ENCODE results near the gene IFRD1. TPM values are rescaled to one million over a fixed set of nuclear protein-coding genes. Genes with fewer than 3 reads are reported as not detected.
A peak's percentile ranks its signal among the peaks of the same experiment; 100 is the strongest.

The IFRD1 gene
- total RNA-seq: 10 to 100 TPM; 53.5 to 55.1 TPM

GRCh38 chr7:112449902-112450806 is at the start of gene IFRD1:
Gene IFRD1, plus strand, starts transcription at chr7:112450460. Its CDS starts 229 bp downstream, at chr7:112450689.
- H3K36me3 Mint-ChIP-seq: peaks cover 12% of the 10 kb centered on the region
- H3K4me3 Mint-ChIP-seq: peak within 1 kb of the TSS; percentile 97
- no peaks in the 10 kb centered on the region for H3K27me3 Mint-ChIP-seq
- peak; percentile 95 for DNase-seq
- H3K9me3 Mint-ChIP-seq: no peaks in the 10 kb centered on the region
- H3K27ac Mint-ChIP-seq: peak within 1 kb of the TSS; percentile 99
- peaks cover 38% of the 10 kb centered on the region for H3K4me1 Mint-ChIP-seq

GRCh38 chr7:112404321-112404720 is 45.9 kb upstream of the IFRD1 start:
- no peak for DNase-seq
- Mint-ChIP-seq H3K4me3 (no peak overlapping the region), H3K9me3 (no peaks in the 10 kb centered on the region), H3K4me1 (peaks cover under 1% of the 10 kb centered on the region), H3K27ac (no peak overlapping the region), H3K36me3 (no peaks in the 10 kb centered on the region), H3K27me3 (no peaks in the 10 kb centered on the region)

DNA sequence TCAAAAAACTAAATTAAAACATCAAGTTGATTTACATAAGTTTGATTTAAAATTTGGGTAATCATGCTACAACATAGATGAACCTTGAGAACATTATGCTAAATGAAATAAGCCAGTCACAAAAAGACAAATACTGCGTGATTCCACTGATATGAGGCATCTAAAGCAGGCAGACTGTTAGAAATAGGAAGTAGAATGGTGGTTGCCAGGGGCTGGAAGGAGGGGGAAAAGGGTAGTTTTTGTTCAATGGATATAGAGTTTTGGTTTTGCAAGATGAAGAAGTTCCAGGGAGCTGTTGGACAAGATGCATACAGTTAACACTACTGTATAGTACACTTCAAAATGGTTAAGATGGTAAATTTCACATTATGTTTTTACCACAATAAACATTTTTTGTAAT is 45.0 kb upstream of the IFRD1 start:
- DNase-seq: no peak
- Mint-ChIP-seq H3K27ac (no peak overlapping the region), H3K4me1 (no peaks in the 10 kb centered on the region), H3K9me3 (no peaks in the 10 kb centered on the region), H3K36me3 (no peaks in the 10 kb centered on the region), H3K4me3 (no peak overlapping the region), H3K27me3 (no peaks in the 10 kb centered on the region)

- no peak for DNase-seq
- no peak overlapping the region for H3K4me3 Mint-ChIP-seq
- H3K27ac Mint-ChIP-seq: no peak overlapping the region
- H3K36me3 Mint-ChIP-seq: no peaks in the 10 kb centered on the region
- H3K9me3 Mint-ChIP-seq: no peaks in the 10 kb centered on the region
- H3K4me1 Mint-ChIP-seq: no peaks in the 10 kb centered on the region
- H3K27me3 Mint-ChIP-seq: peaks cover 3% of the 10 kb centered on the region
These were observed 43.0 kb upstream of the IFRD1 start for GRCh38 chr7:112407261-112407660.

DNA sequence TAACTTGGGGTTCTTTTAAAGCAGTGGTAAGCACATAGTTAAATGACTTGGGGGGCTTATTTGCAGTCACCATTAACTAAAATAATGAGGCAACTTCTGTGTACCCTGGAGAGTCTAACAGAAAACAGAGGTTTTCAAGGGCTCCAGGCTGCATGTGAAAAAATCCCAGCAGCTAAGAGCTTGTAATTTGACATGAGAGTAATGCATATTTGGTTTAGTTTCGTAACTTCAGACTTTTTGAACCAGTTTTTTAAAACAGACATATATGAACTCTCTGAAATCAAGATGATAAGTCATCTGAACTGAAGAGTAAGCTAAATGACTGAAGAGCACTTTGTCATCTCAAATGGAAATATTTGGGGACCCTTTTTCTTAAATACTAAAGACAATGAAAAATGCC is 40.2 kb upstream of the IFRD1 start:
- Mint-ChIP-seq H3K36me3 (no peaks in the 10 kb centered on the region), H3K4me3 (no peak overlapping the region), H3K4me1 (peaks cover 3% of the 10 kb centered on the region), H3K27ac (no peak overlapping the region), H3K9me3 (no peaks in the 10 kb centered on the region), H3K27me3 (peaks cover 3% of the 10 kb centered on the region)
- no peak for DNase-seq

- H3K27ac Mint-ChIP-seq: no peak overlapping the region
- no peak overlapping the region for H3K4me3 Mint-ChIP-seq
- H3K4me1 Mint-ChIP-seq: peaks cover 4% of the 10 kb centered on the region
- H3K27me3 Mint-ChIP-seq: peaks cover 3% of the 10 kb centered on the region
- H3K36me3 Mint-ChIP-seq: no peaks in the 10 kb centered on the region
- DNase-seq: no peak
- no peaks in the 10 kb centered on the region for H3K9me3 Mint-ChIP-seq
These were observed 39.0 kb upstream of the IFRD1 start for GRCh38 chr7:112411186-112411795.

DNA sequence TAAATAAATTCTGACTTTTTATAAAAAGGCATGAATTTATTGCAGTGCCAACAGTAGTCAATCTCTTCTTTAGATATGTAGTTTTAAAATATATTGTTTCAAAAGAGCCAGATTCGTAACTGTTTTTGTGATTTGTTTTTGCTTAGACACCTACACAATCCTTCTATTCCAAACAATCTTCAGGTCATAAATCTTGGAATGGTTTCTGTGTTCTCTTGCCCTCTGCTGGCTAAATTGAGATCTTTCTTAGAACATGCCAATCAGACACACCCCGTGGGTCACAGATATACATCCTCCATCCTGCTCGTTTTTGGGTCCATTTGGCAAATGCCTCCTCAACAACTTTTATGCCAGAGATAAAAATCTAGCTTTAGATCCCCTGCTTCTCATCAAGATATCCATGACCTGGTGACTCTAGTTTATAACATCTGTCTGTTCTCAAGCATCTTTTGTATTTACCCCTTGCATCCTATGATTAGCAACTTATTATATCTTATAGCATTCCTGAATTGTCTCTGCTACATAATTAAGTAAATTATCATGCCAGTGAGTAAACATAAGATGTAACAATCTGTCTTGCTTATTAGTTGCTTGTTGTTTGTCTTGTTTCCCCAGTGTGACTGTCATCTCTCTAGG is 35.3 kb upstream of the IFRD1 start:
- DNase-seq: no peak
- peaks cover 4% of the 10 kb centered on the region for H3K4me1 Mint-ChIP-seq
- no peaks in the 10 kb centered on the region for H3K36me3 Mint-ChIP-seq
- H3K4me3 Mint-ChIP-seq: no peak overlapping the region
- H3K9me3 Mint-ChIP-seq: peaks cover 2% of the 10 kb centered on the region
- peaks cover 3% of the 10 kb centered on the region for H3K27me3 Mint-ChIP-seq
- H3K27ac Mint-ChIP-seq: no peak overlapping the region

- H3K4me1 Mint-ChIP-seq: peaks cover 4% of the 10 kb centered on the region
- H3K4me3 Mint-ChIP-seq: no peak overlapping the region
- H3K9me3 Mint-ChIP-seq: peaks cover 2% of the 10 kb centered on the region
- no peaks in the 10 kb centered on the region for H3K36me3 Mint-ChIP-seq
- DNase-seq: no peak
- peaks cover 3% of the 10 kb centered on the region for H3K27me3 Mint-ChIP-seq
- no peak overlapping the region for H3K27ac Mint-ChIP-seq
These were observed 34.1 kb upstream of the IFRD1 start for GRCh38 chr7:112416127-112416526.

GRCh38 chr7:112419543-112420130 is 30.6 kb upstream of the IFRD1 start:
- no peak for DNase-seq
- H3K4me1 Mint-ChIP-seq: peaks cover 27% of the 10 kb centered on the region

DNA sequence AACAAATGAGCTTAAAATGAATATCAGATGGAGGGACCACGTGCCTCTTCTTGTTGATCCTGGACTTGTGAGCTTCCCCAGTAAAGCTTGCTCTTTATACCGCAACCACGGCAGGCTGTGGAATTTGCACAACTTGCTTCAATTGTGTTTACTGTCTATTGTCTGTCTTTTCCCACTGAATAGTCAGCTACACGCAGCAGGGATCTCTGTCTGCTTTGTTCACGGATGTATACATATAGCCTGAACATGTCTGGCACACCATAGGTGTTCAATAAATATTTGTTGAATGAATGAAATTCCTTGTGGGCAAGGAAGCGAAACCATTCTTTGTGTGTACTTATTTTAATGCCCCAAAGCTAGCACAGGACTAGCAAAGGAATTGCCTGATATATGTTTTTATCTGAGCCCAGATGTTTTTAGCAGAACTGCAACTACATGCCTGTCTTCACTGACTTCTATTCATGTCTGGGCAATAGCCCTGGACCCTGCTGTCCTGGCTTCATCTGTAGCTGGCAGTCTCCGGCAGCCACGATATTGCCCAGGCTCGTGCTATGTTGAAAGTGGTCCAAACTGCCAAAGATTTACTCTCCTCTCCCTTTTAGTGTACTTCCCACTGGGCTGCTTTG is 29.9 kb upstream of the IFRD1 start:
- no peak overlapping the region for H3K27ac Mint-ChIP-seq
- H3K9me3 Mint-ChIP-seq: peaks cover 2% of the 10 kb centered on the region
- DNase-seq: no peak
- H3K36me3 Mint-ChIP-seq: no peaks in the 10 kb centered on the region
- H3K27me3 Mint-ChIP-seq: no peaks in the 10 kb centered on the region
- no peak overlapping the region for H3K4me3 Mint-ChIP-seq
- peaks cover 23% of the 10 kb centered on the region for H3K4me1 Mint-ChIP-seq

More at GRCh38 chr7:112419543-112420130, 30.6 kb upstream of the IFRD1 start:
- Mint-ChIP-seq H3K27me3 (no peaks in the 10 kb centered on the region), H3K9me3 (peaks cover 2% of the 10 kb centered on the region), H3K27ac (no peak overlapping the region), H3K36me3 (no peaks in the 10 kb centered on the region), H3K4me3 (no peak overlapping the region)

- H3K4me1 Mint-ChIP-seq: peaks cover 23% of the 10 kb centered on the region
These were observed 28.4 kb upstream of the IFRD1 start for GRCh38 chr7:112421666-112422486.

GRCh38 chr7:112422842-112423496 is 27.3 kb upstream of the IFRD1 start:
- no peak overlapping the region for H3K4me3 Mint-ChIP-seq
- DNase-seq: peak; percentile 16
- H3K27me3 Mint-ChIP-seq: no peaks in the 10 kb centered on the region
- peaks cover 23% of the 10 kb centered on the region for H3K4me1 Mint-ChIP-seq
- peak overlapping the region; percentile 60 for H3K27ac Mint-ChIP-seq
- peaks cover 2% of the 10 kb centered on the region for H3K9me3 Mint-ChIP-seq
- H3K36me3 Mint-ChIP-seq: no peaks in the 10 kb centered on the region

More at GRCh38 chr7:112421666-112422486, 28.4 kb upstream of the IFRD1 start:
- no peaks in the 10 kb centered on the region for H3K27me3 Mint-ChIP-seq
- peaks cover 2% of the 10 kb centered on the region for H3K9me3 Mint-ChIP-seq
- peak overlapping the region; percentile 5 for H3K4me3 Mint-ChIP-seq
- peak overlapping the region; percentile 60 for H3K27ac Mint-ChIP-seq
- no peak for DNase-seq
- no peaks in the 10 kb centered on the region for H3K36me3 Mint-ChIP-seq

- H3K9me3 Mint-ChIP-seq: no peaks in the 10 kb centered on the region
- no peak for DNase-seq
These were observed 26.3 kb upstream of the IFRD1 start for GRCh38 chr7:112423987-112424386.

More at GRCh38 chr7:112423987-112424386, 26.3 kb upstream of the IFRD1 start:
- no peak overlapping the region for H3K4me3 Mint-ChIP-seq
- H3K27me3 Mint-ChIP-seq: no peaks in the 10 kb centered on the region
- H3K4me1 Mint-ChIP-seq: peaks cover 23% of the 10 kb centered on the region
- H3K36me3 Mint-ChIP-seq: no peaks in the 10 kb centered on the region
- H3K27ac Mint-ChIP-seq: no peak overlapping the region
